Esophagus muscularis mucosa (tissue), 4 donors: Measurements from ENCODE around the gene ATIC. TPM values are rescaled to one million over a fixed set of nuclear protein-coding genes. Genes with fewer than 3 reads are reported as not detected.
"Not testable (repeated sequence)": the region's sequence is repeated elsewhere in the genome, so short reads cannot be mapped to it uniquely, and the experiment has no call there.

Experiments
- DNase-seq: peaks from one replicate; pipeline ENCODE4 v3.0.0-alpha.2; 2017; ENCODE audit errors: extremely low spot score
- H3K27ac ChIP-seq, 4 donors: fragments of 200-600 bp; sonication (generic); replicated peaks in 1 of 4; 1 replicate in 3 of 4; 2 replicates in 1 of 4; pipeline ENCODE4 v1.5.1; 2016 to 2019; ENCODE audit warnings: mild to moderate bottlenecking in 1 of 4
- H3K27me3 ChIP-seq, 4 donors: fragments of 200-600 bp; sonication (generic); one replicate each; pipeline versions ENCODE4 v1.5.1 to v1.6.0; 2016 to 2019
- H3K36me3 ChIP-seq, 4 donors: fragments of 200-600 bp; sonication (generic); one replicate each; pipeline ENCODE4 v1.5.1; 2016 to 2019
- H3K4me1 ChIP-seq, 4 donors: fragments of 200-600 bp; sonication (generic); one replicate each; pipeline ENCODE4 v1.5.1; 2016 to 2019
- H3K4me3 ChIP-seq, 4 donors: fragments of 200-600 bp; sonication (generic); 1 replicate in 2 of 4; 2 replicates in 2 of 4; pipeline ENCODE4 v1.5.1; 2016 to 2019; ENCODE audit warnings: mild to moderate bottlenecking in 4 of 4, moderate library complexity in 1 of 4
- H3K9me3 ChIP-seq, 4 donors: fragments of 200-600 bp; sonication (generic); 1 replicate in 3 of 4; 2 replicates in 1 of 4; pipeline ENCODE4 v1.5.1; 2016 to 2019
- EP300 ChIP-seq: sonication (generic); formaldehyde crosslinking; IDR thresholded peaks from one replicate; pipeline ENCODE4 v1.6.1; 2017; ENCODE audit warnings: antibody characterized with exemption
- POLR2A ChIP-seq: fragments of 450-650 bp; IDR thresholded peaks from one replicate; pipeline ENCODE4 v1.6.1; 2017; ENCODE audit warnings: antibody characterized with exemption, moderate library complexity, mild to moderate bottlenecking, low read depth
- POLR2AphosphoS5 ChIP-seq, 2 donors: sonication (generic); formaldehyde crosslinking; IDR thresholded peaks; one replicate each; pipeline ENCODE4 v1.6.1; 2017; ENCODE audit warnings: antibody characterized with exemption in 2 of 2
- WGBS: methylation state at CpG from one replicate; pipeline ENCODE4 v1.1.5; 2018; 5-methylcytosine and 5-hydroxymethylcytosine counted together
- intact Hi-C: fragments of 100-400 bp; cut with DNase I; formaldehyde crosslinking; loops from one replicate; pipeline ENCODE4 v1.15.1; 2023
- total RNA-seq, 4 donors: library from RNA; depleted of rRNA; stranded (reverse); fragments of >200 nt; gene quantifications; one replicate each; pipeline versions ENCODE4 v1.1.0 to v1.2.1, GENCODE V29; 2016
- TF ChIP-seq, protein P1 (sequence below), 3 experiments: fragments of 200-600 bp in 2 of 3; fragments of 450-650 bp in 1 of 3; sonication (generic) in 2 of 3; IDR thresholded peaks; one replicate each; pipeline ENCODE4 v1.5.1; 2017 to 2019; ENCODE audit warnings: antibody characterized with exemption in 3 of 3, mild to moderate bottlenecking in 2 of 3, moderate library complexity in 1 of 3

ATIC gene
- total RNA-seq, 4 donors from 2014 or later = 29.1 to 50.8 (median 34.4) TPM

DNA sequence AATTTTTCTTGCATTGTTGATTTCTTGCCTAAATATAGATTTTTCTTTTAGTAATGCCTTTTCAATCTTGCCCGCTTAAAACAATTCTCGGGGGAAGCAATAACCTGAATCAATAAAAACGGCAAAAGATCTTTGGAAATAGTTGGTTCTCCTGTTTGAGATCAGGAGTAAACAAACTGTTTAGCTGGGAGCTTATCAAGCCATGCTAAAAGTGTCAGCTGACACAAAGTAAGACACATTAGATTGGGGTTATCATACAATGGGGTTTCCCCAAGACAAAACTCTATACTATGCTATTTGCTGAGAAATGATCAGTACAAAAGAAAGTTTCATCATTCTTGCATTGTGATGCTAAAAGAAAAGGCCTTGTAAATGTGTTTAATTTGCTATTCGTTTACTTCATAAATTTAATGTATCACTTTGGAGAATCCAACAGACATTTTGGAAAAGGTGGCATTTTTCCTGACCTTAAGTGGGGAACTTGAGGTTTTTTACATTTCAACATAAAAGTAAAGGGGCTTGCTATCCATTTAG, 46.5 kb downstream of the ATIC start:
- Histone ChIP-seq H3K4me3 (no peak overlapping the region), H3K27ac (no peak overlapping the region), H3K36me3 (peaks cover 26 to 46% (median 34%) of the 10 kb centered on the region in 4 donors), H3K4me1 (peaks cover 0 to 8% (median 3%) of the 10 kb centered on the region in 4 donors), H3K9me3 (no peaks in the 10 kb centered on the region), H3K27me3 (no peaks in the 10 kb centered on the region)
- TF ChIP-seq POLR2A (no peak), EP300 (no peak), POLR2AphosphoS5 (IDR thresholded peaks at IDR 0.05) (no peak)
- TF ChIP-seq, protein P1, sequence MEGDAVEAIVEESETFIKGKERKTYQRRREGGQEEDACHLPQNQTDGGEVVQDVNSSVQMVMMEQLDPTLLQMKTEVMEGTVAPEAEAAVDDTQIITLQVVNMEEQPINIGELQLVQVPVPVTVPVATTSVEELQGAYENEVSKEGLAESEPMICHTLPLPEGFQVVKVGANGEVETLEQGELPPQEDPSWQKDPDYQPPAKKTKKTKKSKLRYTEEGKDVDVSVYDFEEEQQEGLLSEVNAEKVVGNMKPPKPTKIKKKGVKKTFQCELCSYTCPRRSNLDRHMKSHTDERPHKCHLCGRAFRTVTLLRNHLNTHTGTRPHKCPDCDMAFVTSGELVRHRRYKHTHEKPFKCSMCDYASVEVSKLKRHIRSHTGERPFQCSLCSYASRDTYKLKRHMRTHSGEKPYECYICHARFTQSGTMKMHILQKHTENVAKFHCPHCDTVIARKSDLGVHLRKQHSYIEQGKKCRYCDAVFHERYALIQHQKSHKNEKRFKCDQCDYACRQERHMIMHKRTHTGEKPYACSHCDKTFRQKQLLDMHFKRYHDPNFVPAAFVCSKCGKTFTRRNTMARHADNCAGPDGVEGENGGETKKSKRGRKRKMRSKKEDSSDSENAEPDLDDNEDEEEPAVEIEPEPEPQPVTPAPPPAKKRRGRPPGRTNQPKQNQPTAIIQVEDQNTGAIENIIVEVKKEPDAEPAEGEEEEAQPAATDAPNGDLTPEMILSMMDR (IDR thresholded peaks at IDR 0.05) = no peak
- 90% methylated on average over 4 of the region's 4 CpGs for WGBS
- intact Hi-C loops = no loop called here
- DNase-seq = no peak

DNA sequence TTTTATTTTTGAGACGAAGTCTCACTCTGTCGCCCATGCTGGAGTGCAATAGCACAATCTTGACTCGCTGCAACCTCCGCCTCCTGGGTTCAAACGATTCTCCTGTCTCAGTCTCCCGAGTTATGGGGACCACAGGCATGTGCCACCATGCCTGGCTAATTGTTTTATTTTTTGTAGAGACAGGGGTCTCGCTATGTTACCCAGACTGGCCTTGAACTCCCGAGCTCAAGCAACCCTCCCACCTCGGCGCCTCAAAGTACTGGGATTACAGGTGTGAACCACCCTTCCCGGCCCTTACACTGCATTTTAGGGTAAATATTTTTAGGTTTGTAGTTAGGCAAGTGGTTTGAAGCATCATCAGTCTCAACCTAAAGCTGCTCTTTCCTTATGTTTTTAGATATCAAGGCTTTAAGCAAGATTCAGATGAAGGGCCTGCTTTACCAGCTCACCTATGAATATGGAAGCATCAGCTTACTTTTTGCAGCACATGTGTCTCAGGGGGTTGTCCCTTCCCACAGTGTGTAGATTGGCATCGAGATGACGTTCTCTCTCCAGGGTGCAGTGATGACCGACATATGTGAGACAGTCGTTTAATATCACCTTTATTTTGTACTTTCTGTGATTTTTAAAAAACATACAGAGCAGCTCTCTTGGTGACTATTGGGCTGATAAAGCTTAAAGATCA, 47.2 kb downstream of the ATIC start:
- H3K36me3 ChIP-seq = peaks cover 32 to 52% (median 41%) of the 10 kb centered on the region in 4 donors
- 84% methylated on average over 15 of the region's 15 CpGs for WGBS
- H3K27ac ChIP-seq = peak overlapping the region in 1 of 4 donors; percentile 5
- H3K4me1 ChIP-seq = peaks cover 0 to 9% (median 4%) of the 10 kb centered on the region in 4 donors
- DNase-seq = peak; percentile 62
- H3K9me3 ChIP-seq = no peaks in the 10 kb centered on the region
- H3K27me3 ChIP-seq = no peaks in the 10 kb centered on the region
- intact Hi-C loops = no loop called here
- TF ChIP-seq, protein P1 (IDR thresholded peaks at IDR 0.05) = no peak
- TF ChIP-seq POLR2AphosphoS5 (IDR thresholded peaks at IDR 0.05) (peak in 1 of 2 donors; percentile 19), POLR2A (no peak)
- no peak overlapping the region for H3K4me3 ChIP-seq

DNA sequence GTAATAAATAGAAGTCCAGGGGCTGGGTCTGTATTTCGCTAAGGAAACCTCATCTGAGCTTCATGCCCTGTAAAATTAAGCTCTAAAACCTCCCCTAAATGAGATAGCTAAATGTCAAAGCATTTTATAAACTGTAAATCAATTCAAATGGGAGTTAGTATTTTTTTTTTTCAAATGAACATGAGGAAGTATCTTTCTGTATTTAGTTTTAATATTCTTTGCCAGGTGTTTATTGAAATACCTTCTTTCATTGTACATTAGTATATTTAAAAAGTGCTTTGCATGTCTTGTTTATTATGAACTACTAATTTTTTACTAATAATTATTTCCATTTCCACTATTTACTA, 47.7 kb downstream of the ATIC start:
- DNase-seq = no peak
- Histone ChIP-seq H3K4me1 (peaks cover 0 to 11% (median 5%) of the 10 kb centered on the region in 4 donors), H3K4me3 (no peak overlapping the region), H3K36me3 (peaks cover 37 to 57% (median 46%) of the 10 kb centered on the region in 4 donors), H3K9me3 (no peaks in the 10 kb centered on the region), H3K27ac (peak overlapping the region in 1 of 4 donors; percentile 5), H3K27me3 (no peaks in the 10 kb centered on the region)
- 100% methylated on average over 1 of the region's 1 CpG for WGBS
- intact Hi-C loops = no loop called here
- no peak for TF ChIP-seq EP300
- TF ChIP-seq, protein P1 (IDR thresholded peaks at IDR 0.05) = no peak
- no peak for TF ChIP-seq POLR2A
- TF ChIP-seq POLR2AphosphoS5 (IDR thresholded peaks at IDR 0.05) = no peak

DNA sequence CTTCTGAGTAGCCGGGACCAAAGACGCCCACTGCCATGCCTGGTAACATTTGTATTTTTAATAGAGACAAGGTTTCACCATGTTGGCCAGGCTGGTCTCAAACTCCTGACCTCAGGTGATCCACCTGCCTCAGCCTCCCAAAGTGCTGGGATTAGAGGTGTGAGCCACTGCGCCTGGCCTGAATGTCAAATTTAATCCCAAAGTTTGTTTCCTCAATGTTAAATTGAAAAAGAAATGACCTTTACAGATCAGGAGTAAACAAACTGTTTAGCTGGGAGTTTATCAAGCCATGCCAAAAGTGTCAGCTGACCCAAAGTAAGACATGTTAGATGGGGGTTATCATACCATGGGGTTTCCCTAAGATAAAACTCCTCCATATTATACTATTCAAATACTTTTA, 48.2 kb downstream of the ATIC start:
- DNase-seq, H3K27me3 ChIP-seq, H3K4me3 ChIP-seq, intact Hi-C loops, H3K9me3 ChIP-seq, H3K27ac ChIP-seq: not testable (repeated sequence)
- WGBS = 86% methylated on average over 3 of the region's 3 CpGs
- H3K4me1 ChIP-seq = peaks cover 0 to 10% (median 5%) of the 10 kb centered on the region in 4 donors
- H3K36me3 ChIP-seq = peaks cover 42 to 63% (median 51%) of the 10 kb centered on the region in 4 donors

DNA sequence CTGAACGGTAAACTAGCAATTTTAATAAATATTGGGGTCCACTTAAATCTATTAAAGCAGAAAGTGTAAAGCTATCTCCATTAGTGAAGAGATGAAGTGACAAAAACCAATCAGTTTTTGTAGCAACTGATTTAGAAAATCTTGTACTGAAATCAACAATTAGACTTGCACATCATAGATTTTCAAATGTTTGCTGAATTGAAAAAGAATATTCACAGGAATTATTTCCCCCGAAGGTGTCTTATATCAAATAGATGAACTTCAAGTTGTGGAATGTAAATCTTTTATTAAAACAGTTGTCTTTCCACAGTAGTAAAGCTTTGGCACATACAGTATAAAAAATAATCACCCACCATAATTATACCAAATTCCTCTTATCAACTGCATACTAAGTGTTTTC, 48.7 kb downstream of the ATIC start:
- intact Hi-C loops = no loop called here
- H3K27me3 ChIP-seq = no peaks in the 10 kb centered on the region

More for the DNA sequence above, 48.7 kb downstream of the ATIC start:
- peaks cover 0 to 10% (median 5%) of the 10 kb centered on the region in 4 donors for H3K4me1 ChIP-seq
- no peaks in the 10 kb centered on the region for H3K9me3 ChIP-seq
- no peak overlapping the region for H3K4me3 ChIP-seq
- peaks cover 48 to 68% (median 56%) of the 10 kb centered on the region in 4 donors for H3K36me3 ChIP-seq
- WGBS = 74% methylated on average over 2 of the region's 2 CpGs
- no peak for DNase-seq
- H3K27ac ChIP-seq = no peak overlapping the region
- TF ChIP-seq POLR2A (no peak), POLR2AphosphoS5 (IDR thresholded peaks at IDR 0.05) (no peak), EP300 (no peak)
- TF ChIP-seq, protein P1 (IDR thresholded peaks at IDR 0.05) = no peak
